ENCODE measurements around the gene CHP2. TPM values are rescaled to one million over a fixed set of nuclear protein-coding genes. Genes with fewer than 3 reads are reported as not detected.
A peak's percentile ranks its signal among the peaks of the same experiment; 100 is the strongest.

The CHP2 gene
- total RNA-seq, 1 donor from 2014 or later: not detected

- intact Hi-C loops (cut with DNase I): no loop called here
These were observed 13.8 kb downstream of the CHP2 start for GRCh38 chr16:23768581-23768980.

GRCh38 chr16:23771027-23771426, 16.2 kb downstream of the CHP2 start:
- H3K4me1 ChIP-seq: no peaks in the 10 kb centered on the region
- intact Hi-C loops (cut with DNase I): no loop called here
- H3K27ac ChIP-seq: no peak overlapping the region
- no peak overlapping the region for H3K4me3 ChIP-seq
- no peak for TF ChIP-seq CTCF (IDR thresholded peaks at IDR 0.05)
- no peaks in the 10 kb centered on the region for H3K9me3 ChIP-seq
- no peak for DNase-seq (ENCODE audit: low spot score in 2 of 2)
- no peaks in the 10 kb centered on the region for H3K36me3 ChIP-seq
- H3K27me3 ChIP-seq: no peaks in the 10 kb centered on the region

More at GRCh38 chr16:23768581-23768980, 13.8 kb downstream of the CHP2 start:
- no peak for TF ChIP-seq CTCF (IDR thresholded peaks at IDR 0.05)
- no peaks in the 10 kb centered on the region for H3K36me3 ChIP-seq
- H3K27ac ChIP-seq: no peak overlapping the region
- no peaks in the 10 kb centered on the region for H3K27me3 ChIP-seq
- no peak overlapping the region for H3K4me3 ChIP-seq
- no peaks in the 10 kb centered on the region for H3K9me3 ChIP-seq
- H3K4me1 ChIP-seq: no peaks in the 10 kb centered on the region
- peak in 1 of 2 donors; percentile 39 for DNase-seq (ENCODE audit: low spot score in 2 of 2)

GRCh38 chr16:23771642-23772041, 16.8 kb downstream of the CHP2 start:
- intact Hi-C loops (cut with DNase I): no loop called here
- TF ChIP-seq CTCF (IDR thresholded peaks at IDR 0.05): no peak
- no peaks in the 10 kb centered on the region for H3K9me3 ChIP-seq

GRCh38 chr16:23773339-23773738, 18.5 kb downstream of the CHP2 start:
- H3K9me3 ChIP-seq: no peaks in the 10 kb centered on the region
- DNase-seq (ENCODE audit: low spot score in 2 of 2): no peak
- H3K27me3 ChIP-seq: no peaks in the 10 kb centered on the region
- no peak overlapping the region for H3K4me3 ChIP-seq
- intact Hi-C loops (cut with DNase I): no loop called here
- no peaks in the 10 kb centered on the region for H3K4me1 ChIP-seq
- no peak for TF ChIP-seq CTCF (IDR thresholded peaks at IDR 0.05)
- H3K36me3 ChIP-seq: no peaks in the 10 kb centered on the region
- H3K27ac ChIP-seq: no peak overlapping the region

More at GRCh38 chr16:23771642-23772041, 16.8 kb downstream of the CHP2 start:
- Histone ChIP-seq H3K36me3 (no peaks in the 10 kb centered on the region), H3K27me3 (no peaks in the 10 kb centered on the region), H3K4me1 (no peaks in the 10 kb centered on the region), H3K27ac (no peak overlapping the region), H3K4me3 (no peak overlapping the region)
- no peak for DNase-seq (ENCODE audit: low spot score in 2 of 2)

- no peaks in the 10 kb centered on the region for H3K4me1 ChIP-seq
- no peak overlapping the region for H3K27ac ChIP-seq
- no peak for TF ChIP-seq CTCF (IDR thresholded peaks at IDR 0.05)
- intact Hi-C loops (cut with DNase I): no loop called here
- H3K9me3 ChIP-seq: no peaks in the 10 kb centered on the region
- no peak for DNase-seq (ENCODE audit: low spot score in 2 of 2)
- no peak overlapping the region for H3K4me3 ChIP-seq
- H3K36me3 ChIP-seq: no peaks in the 10 kb centered on the region
- no peaks in the 10 kb centered on the region for H3K27me3 ChIP-seq
These were observed 26.4 kb downstream of the CHP2 start for GRCh38 chr16:23781176-23781575.

GRCh38 chr16:23784811-23785447, 30.1 kb downstream of the CHP2 start:
- TF ChIP-seq CTCF (IDR thresholded peaks at IDR 0.05): no peak
- Histone ChIP-seq H3K27me3 (no peaks in the 10 kb centered on the region), H3K4me3 (no peak overlapping the region), H3K36me3 (no peaks in the 10 kb centered on the region), H3K4me1 (no peaks in the 10 kb centered on the region), H3K27ac (no peak overlapping the region), H3K9me3 (no peaks in the 10 kb centered on the region)
- intact Hi-C loops (cut with DNase I): no loop called here
- DNase-seq (ENCODE audit: low spot score in 2 of 2): no peak
